OCI-LY3 (cell line): ENCODE measurements around the gene STRA8.

Experiments
- H2AFZ ChIP-seq: fragments of 200-600, 300-600 bp; shearing (Covaris generic); 2 replicates; pipeline ENCODE4 v1.6.0; 2014; ENCODE audit warnings: antibody characterized with exemption, low read depth, low read length
- H3K27ac ChIP-seq: fragments of 200-600, 300-600 bp; sonication (generic); 2 replicates; pipeline ENCODE4 v1.5.1; 2014; ENCODE audit warnings: mild to moderate bottlenecking, low read length, moderate library complexity, mixed read lengths
- H3K27me3 ChIP-seq: fragments of 200-600, 300-600 bp; sonication (generic); 2 replicates; pipeline ENCODE4 v1.6.1; 2014; ENCODE audit warnings: low read depth, low read length, mixed read lengths
- H3K36me3 ChIP-seq: fragments of 200-600, 300-600 bp; sonication (generic); replicated peaks from 2 replicates; pipeline ENCODE3; 2014; ENCODE audit warnings: low read depth, low read length, mixed read lengths
- H3K4me1 ChIP-seq: fragments of 300-600, 200-600 bp; sonication (generic); 2 replicates; pipeline ENCODE4 v1.6.1; 2014; ENCODE audit warnings: low read length, mixed read lengths
- H3K4me2 ChIP-seq: fragments of 200-600, 300-600 bp; sonication (generic); 2 replicates; pipeline ENCODE4 v1.6.1; 2014; ENCODE audit warnings: low read length, mixed read lengths
- H3K4me3 ChIP-seq: fragments of 300-600, 200-600 bp; sonication (generic); 2 replicates; pipeline ENCODE4 v1.5.1; 2014; ENCODE audit warnings: antibody characterized with exemption, mild to moderate bottlenecking, low read length, moderate library complexity
- H3K79me2 ChIP-seq: fragments of 300-600, 200-600 bp; shearing (Covaris generic); 2 replicates; pipeline ENCODE4 v1.6.1; 2014; ENCODE audit warnings: mild to moderate bottlenecking, low read length, mixed read lengths
- H3K9ac ChIP-seq: fragments of 300-600, 200-600 bp; shearing (Covaris generic); 2 replicates; pipeline ENCODE4 v1.6.0; 2014; ENCODE audit warnings: mild to moderate bottlenecking, low read length, moderate library complexity
- H3K9me3 ChIP-seq: fragments of 200-600, 300-600 bp; shearing (Covaris generic); 2 replicates; pipeline ENCODE4 v1.6.1; 2014; ENCODE audit warnings: low read length, mixed read lengths; ENCODE audit not compliant: insufficient read depth
- H4K20me1 ChIP-seq: fragments of 200-600, 300-600 bp; sonication (generic); 2 replicates; pipeline ENCODE4 v1.6.1; 2016; ENCODE audit warnings: low read length, mixed read lengths; ENCODE audit not compliant: insufficient read depth
- EZH2phosphoT487 ChIP-seq: fragments of 200-600 bp; shearing (Covaris generic); IDR thresholded peaks from 2 replicates; pipeline ENCODE4 v1.6.1; 2018; ENCODE audit warnings: antibody characterized with exemption, mixed run types, low read depth
- TF ChIP-seq, protein P1 (sequence below): fragments of 200-600, 300-600 bp; sonication (generic); IDR thresholded peaks from 2 replicates; pipeline ENCODE4 v1.5.1; 2014; ENCODE audit warnings: antibody characterized with exemption, low read length, low read depth

Gene STRA8

DNA sequence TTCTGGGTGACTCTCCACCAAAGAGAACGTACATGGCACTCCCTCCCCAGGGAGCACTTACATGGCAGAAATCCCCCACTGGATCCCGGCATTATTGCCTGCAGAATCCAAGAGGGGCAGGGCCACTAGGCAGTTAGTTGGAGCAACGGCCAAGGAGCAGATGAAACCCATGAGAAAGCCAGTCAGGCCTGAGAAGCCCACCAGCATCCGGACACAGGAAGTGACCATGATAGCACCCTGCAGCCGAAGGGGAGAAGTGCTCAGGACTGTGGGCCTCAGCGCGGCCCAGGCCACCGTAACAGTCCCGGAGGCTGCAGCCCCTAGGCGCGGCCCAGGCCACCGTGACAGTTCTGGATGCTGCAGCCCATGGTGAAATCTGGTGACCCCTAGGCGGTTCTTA lies 43.5 kb downstream of the STRA8 start:
- Histone ChIP-seq H3K36me3 (no peaks in the 10 kb centered on the region), H3K4me1 (peaks cover 8% of the 10 kb centered on the region), H3K9me3 (no peaks in the 10 kb centered on the region), H3K79me2 (no peaks in the 10 kb centered on the region), H3K27ac (no peak overlapping the region), H4K20me1 (no peaks in the 10 kb centered on the region), H3K4me2 (no peak overlapping the region), H3K27me3 (peaks cover 11% of the 10 kb centered on the region; the same call in 1 of the 2 replicates), H3K4me3 (no peak overlapping the region), H3K9ac (no peak overlapping the region), H2AFZ (no peak overlapping the region)
- TF ChIP-seq, protein P1, sequence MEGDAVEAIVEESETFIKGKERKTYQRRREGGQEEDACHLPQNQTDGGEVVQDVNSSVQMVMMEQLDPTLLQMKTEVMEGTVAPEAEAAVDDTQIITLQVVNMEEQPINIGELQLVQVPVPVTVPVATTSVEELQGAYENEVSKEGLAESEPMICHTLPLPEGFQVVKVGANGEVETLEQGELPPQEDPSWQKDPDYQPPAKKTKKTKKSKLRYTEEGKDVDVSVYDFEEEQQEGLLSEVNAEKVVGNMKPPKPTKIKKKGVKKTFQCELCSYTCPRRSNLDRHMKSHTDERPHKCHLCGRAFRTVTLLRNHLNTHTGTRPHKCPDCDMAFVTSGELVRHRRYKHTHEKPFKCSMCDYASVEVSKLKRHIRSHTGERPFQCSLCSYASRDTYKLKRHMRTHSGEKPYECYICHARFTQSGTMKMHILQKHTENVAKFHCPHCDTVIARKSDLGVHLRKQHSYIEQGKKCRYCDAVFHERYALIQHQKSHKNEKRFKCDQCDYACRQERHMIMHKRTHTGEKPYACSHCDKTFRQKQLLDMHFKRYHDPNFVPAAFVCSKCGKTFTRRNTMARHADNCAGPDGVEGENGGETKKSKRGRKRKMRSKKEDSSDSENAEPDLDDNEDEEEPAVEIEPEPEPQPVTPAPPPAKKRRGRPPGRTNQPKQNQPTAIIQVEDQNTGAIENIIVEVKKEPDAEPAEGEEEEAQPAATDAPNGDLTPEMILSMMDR, result no peak
- no peak for TF ChIP-seq EZH2phosphoT487

DNA sequence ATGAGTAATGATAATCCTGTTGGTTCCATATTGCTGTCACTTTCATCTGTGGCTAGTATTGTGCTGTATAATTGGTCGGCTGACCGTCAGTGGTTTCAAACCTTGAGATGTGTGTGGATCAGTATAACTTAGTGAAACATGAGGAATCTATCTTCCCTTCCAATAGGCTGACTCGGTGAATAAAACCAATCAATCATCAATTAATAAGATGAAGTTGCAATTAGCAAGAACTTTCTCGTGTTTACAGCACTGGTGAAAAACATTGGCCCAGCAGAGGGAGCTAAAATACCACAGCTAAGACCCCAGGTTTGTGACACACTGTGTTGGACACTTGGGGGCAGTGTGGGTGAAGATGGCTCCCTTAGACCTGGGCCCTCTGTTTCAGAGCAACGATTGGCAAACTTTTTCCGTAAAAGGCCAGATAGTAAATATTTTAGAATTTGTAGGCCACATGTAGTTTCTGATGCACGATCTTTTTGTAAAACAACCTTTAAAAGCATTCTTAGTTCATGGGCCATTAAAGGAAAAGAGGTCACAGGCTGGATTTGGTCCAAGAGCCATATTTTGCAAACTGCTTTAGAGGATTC lies 47.8 kb downstream of the STRA8 start:
- peaks cover 8% of the 10 kb centered on the region for H3K4me1 ChIP-seq
- H4K20me1 ChIP-seq, result no peaks in the 10 kb centered on the region
- no peaks in the 10 kb centered on the region for H3K36me3 ChIP-seq
- no peak overlapping the region for H3K9ac ChIP-seq
- no peaks in the 10 kb centered on the region for H3K79me2 ChIP-seq
- no peak for TF ChIP-seq EZH2phosphoT487
- TF ChIP-seq, protein P1, result peak; percentile 100
- H3K4me3 ChIP-seq, result peak overlapping the region; percentile 28
- H2AFZ ChIP-seq, result peak overlapping the region; percentile 55; the same call in 1 of the 2 replicates
- H3K9me3 ChIP-seq, result no peaks in the 10 kb centered on the region
- H3K4me2 ChIP-seq, result peak overlapping the region; percentile 46
- peaks cover 11% of the 10 kb centered on the region; the same call in 1 of the 2 replicates for H3K27me3 ChIP-seq
- H3K27ac ChIP-seq, result no peak overlapping the region

DNA sequence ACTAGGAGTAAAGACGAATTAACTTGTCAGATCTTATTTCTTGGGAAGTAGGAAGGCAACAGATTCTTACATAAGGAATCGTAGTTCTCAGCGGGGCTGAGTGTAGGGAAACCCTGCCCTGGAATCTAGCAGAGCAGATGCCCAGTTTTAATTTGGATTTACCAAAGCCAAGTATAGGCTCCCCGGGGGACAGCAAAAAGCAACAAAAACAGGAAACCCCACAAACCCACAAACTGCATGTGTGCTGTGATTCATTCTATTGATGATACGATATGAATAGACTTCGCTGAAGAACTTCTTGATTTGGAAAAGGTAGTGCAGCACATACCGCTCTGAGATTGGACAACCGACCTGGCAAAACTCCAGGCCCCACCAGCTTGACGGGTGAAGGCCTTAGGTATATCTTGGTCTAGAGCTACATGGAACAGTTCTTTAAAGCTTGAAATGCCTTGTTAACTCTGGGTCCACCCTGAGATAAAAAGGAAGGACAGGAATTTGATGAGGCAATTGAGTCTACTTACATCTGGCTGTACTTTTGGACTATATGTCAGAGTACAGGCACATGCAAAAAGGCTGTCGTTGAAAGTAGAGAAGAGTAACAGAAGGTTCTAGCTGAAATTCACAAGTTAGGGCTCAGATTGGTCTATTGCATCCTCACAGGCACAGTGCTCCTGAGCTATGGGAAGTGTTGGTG lies 49.1 kb downstream of the STRA8 start:
- H3K4me2 ChIP-seq, result no peak overlapping the region
- H3K4me3 ChIP-seq, result no peak overlapping the region
- no peaks in the 10 kb centered on the region for H4K20me1 ChIP-seq
- no peak overlapping the region for H2AFZ ChIP-seq
- TF ChIP-seq, protein P1, result no peak
- no peak for TF ChIP-seq EZH2phosphoT487
- peaks cover 8% of the 10 kb centered on the region for H3K4me1 ChIP-seq
- H3K9me3 ChIP-seq, result no peaks in the 10 kb centered on the region
- H3K27me3 ChIP-seq, result peaks cover 11% of the 10 kb centered on the region; the same call in 1 of the 2 replicates
- H3K36me3 ChIP-seq, result no peaks in the 10 kb centered on the region
- no peak overlapping the region for H3K9ac ChIP-seq
- no peak overlapping the region for H3K27ac ChIP-seq
- no peaks in the 10 kb centered on the region for H3K79me2 ChIP-seq

GRCh38 chr7:135283959-135284638 lies 50.5 kb downstream of the STRA8 start:
- no peak for TF ChIP-seq EZH2phosphoT487
- TF ChIP-seq, protein P1, result no peak
- H3K4me2 ChIP-seq, result no peak overlapping the region
- H3K9ac ChIP-seq, result no peak overlapping the region

More at GRCh38 chr7:135283959-135284638, 50.5 kb downstream of the STRA8 start:
- H3K9me3 ChIP-seq, result no peaks in the 10 kb centered on the region
- peaks cover 11% of the 10 kb centered on the region; the same call in 1 of the 2 replicates for H3K27me3 ChIP-seq
- no peaks in the 10 kb centered on the region for H3K36me3 ChIP-seq
- no peaks in the 10 kb centered on the region for H3K79me2 ChIP-seq
- no peak overlapping the region for H2AFZ ChIP-seq
- peaks cover 8% of the 10 kb centered on the region for H3K4me1 ChIP-seq
- H3K27ac ChIP-seq, result no peak overlapping the region
- H4K20me1 ChIP-seq, result no peaks in the 10 kb centered on the region
- H3K4me3 ChIP-seq, result no peak overlapping the region
